ENCODE data around the gene PPP1R3C. TPM values are rescaled to one million over a fixed set of nuclear protein-coding genes. Genes with fewer than 3 reads are reported as not detected.

Gene PPP1R3C
- total and polyA plus RNA-seq, 3 donors from 2014 or later: 4.7 to 9.7 (median 5.8) TPM

GRCh38 chr10:91642831-91643692 lies 10.2 kb upstream of the PPP1R3C start:
- Histone ChIP-seq H3K4me1 (no peaks in the 10 kb centered on the region), H3K36me3 (ENCODE audit: low read depth, missing control alignments) (no peaks in the 10 kb centered on the region), H3K27me3 (no peaks in the 10 kb centered on the region), H3K9me3 (no peaks in the 10 kb centered on the region), H3K27ac (no peak overlapping the region), H3K4me3 (no peak overlapping the region)
- no peak for DNase-seq
- 86 to 89% methylated on average over 2 of the region's 2 CpGs for WGBS, 2 donors
- intact Hi-C loops (cut with DNase I; ENCODE audit: low total_unique reads): no loop called here
- no peak for TF ChIP-seq POLR2A (IDR thresholded peaks at IDR 0.05)
- no peak for TF ChIP-seq CTCF (IDR thresholded peaks at IDR 0.05)

GRCh38 chr10:91636892-91637291 lies 4.0 kb upstream of the PPP1R3C start:
- H3K27me3 ChIP-seq: no peaks in the 10 kb centered on the region
- no peak overlapping the region for H3K4me3 ChIP-seq
- no peaks in the 10 kb centered on the region for H3K4me1 ChIP-seq
- no peak overlapping the region for H3K27ac ChIP-seq
- 89 to 94% methylated on average over 4 of the region's 4 CpGs for WGBS, 2 donors
- intact Hi-C loops (cut with DNase I; ENCODE audit: low total_unique reads): loop anchor here (5.0 kb wide), 1 partner anchor 85 kb away; no protein-coding TSS in a partner anchor
- no peaks in the 10 kb centered on the region for H3K36me3 ChIP-seq (ENCODE audit: low read depth, missing control alignments)
- no peak for DNase-seq
- TF ChIP-seq CTCF (IDR thresholded peaks at IDR 0.05) (no peak), POLR2A (IDR thresholded peaks at IDR 0.05) (no peak)
- no peaks in the 10 kb centered on the region for H3K9me3 ChIP-seq

- Histone ChIP-seq H3K27ac (no peak overlapping the region), H3K9me3 (no peaks in the 10 kb centered on the region), H3K4me1 (no peaks in the 10 kb centered on the region), H3K36me3 (ENCODE audit: low read depth, missing control alignments) (no peaks in the 10 kb centered on the region), H3K4me3 (no peak overlapping the region), H3K27me3 (no peaks in the 10 kb centered on the region)
- intact Hi-C loops (cut with DNase I; ENCODE audit: low total_unique reads): loop anchor here (5.0 kb wide), 1 partner anchor 83 kb away; no protein-coding TSS in a partner anchor
- 61 to 68% methylated on average over 10 of the region's 10 CpGs for WGBS, 2 donors
- DNase-seq: peak; percentile 86
- no peak for TF ChIP-seq POLR2A (IDR thresholded peaks at IDR 0.05)
- peak; percentile 68 to 88 (median 83) for TF ChIP-seq CTCF (IDR thresholded peaks at IDR 0.05)
Observed at GRCh38 chr10:91635401-91636400, 2.8 kb upstream of the PPP1R3C start.

GRCh38 chr10:91634898-91635297 lies 2.0 kb upstream of the PPP1R3C start:
- no peak for DNase-seq
- no peaks in the 10 kb centered on the region for H3K27me3 ChIP-seq
- no peak overlapping the region for H3K27ac ChIP-seq
- intact Hi-C loops (cut with DNase I; ENCODE audit: low total_unique reads): loop anchor here (5.0 kb wide), 1 partner anchor 83 kb away; no protein-coding TSS in a partner anchor
- TF ChIP-seq CTCF (IDR thresholded peaks at IDR 0.05): no peak
- no peak overlapping the region for H3K4me3 ChIP-seq
- peaks cover 4% of the 10 kb centered on the region for H3K4me1 ChIP-seq
- H3K9me3 ChIP-seq: no peaks in the 10 kb centered on the region
- H3K36me3 ChIP-seq (ENCODE audit: low read depth, missing control alignments): no peaks in the 10 kb centered on the region
- 88% methylated on average over 3 of the region's 3 CpGs for WGBS, 2 donors

Measured in testis (tissue), 3 donors.